ENCODE data around the gene OR6S1. TPM values are rescaled to one million over a fixed set of nuclear protein-coding genes. Genes with fewer than 3 reads are reported as not detected.

The OR6S1 gene
- total RNA-seq, 1 donor from 2014 or later, result not detected

DNA sequence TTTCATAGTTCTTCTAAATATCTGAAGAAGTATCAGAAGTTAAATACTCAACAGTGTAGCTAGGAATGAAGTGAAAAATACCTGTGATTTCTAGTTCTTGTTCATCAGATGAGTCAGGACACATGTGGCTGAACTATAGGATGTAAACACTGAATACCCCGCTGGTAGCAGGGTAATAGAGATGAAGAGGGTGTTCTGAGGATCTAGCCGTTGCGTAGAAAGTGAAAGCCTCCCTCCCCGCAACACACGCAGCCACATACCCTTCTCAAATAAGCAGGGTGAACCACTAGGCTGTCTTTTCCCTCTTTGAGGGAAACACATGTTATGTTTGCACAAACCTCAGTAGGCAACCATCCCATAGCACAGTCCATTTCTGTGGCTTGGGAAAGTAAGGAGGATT, 33.9 kb downstream of the OR6S1 start:
- TF ChIP-seq, protein P1, sequence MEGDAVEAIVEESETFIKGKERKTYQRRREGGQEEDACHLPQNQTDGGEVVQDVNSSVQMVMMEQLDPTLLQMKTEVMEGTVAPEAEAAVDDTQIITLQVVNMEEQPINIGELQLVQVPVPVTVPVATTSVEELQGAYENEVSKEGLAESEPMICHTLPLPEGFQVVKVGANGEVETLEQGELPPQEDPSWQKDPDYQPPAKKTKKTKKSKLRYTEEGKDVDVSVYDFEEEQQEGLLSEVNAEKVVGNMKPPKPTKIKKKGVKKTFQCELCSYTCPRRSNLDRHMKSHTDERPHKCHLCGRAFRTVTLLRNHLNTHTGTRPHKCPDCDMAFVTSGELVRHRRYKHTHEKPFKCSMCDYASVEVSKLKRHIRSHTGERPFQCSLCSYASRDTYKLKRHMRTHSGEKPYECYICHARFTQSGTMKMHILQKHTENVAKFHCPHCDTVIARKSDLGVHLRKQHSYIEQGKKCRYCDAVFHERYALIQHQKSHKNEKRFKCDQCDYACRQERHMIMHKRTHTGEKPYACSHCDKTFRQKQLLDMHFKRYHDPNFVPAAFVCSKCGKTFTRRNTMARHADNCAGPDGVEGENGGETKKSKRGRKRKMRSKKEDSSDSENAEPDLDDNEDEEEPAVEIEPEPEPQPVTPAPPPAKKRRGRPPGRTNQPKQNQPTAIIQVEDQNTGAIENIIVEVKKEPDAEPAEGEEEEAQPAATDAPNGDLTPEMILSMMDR (IDR thresholded peaks at IDR 0.05), result no peak
- TF ChIP-seq POLR2A (IDR thresholded peaks at IDR 0.05) (no peak), POLR2AphosphoS5 (IDR thresholded peaks at IDR 0.05; ENCODE audit: insufficient read depth in 1 of 2, low read depth in 1 of 2) (no peak)
- H3K4me1 ChIP-seq, result peaks cover 9% of the 10 kb centered on the region
- no peaks in the 10 kb centered on the region for H3K9me3 ChIP-seq
- no peak for DNase-seq (ENCODE audit: extremely low spot score in 2 of 2)
- intact Hi-C loops (cut with DNase I), result no loop called here
- H3K27me3 ChIP-seq, result no peaks in the 10 kb centered on the region
- no peak overlapping the region for H3K4me3 ChIP-seq
- H3K36me3 ChIP-seq, result no peaks in the 10 kb centered on the region
- H3K27ac ChIP-seq, result no peak overlapping the region

DNA sequence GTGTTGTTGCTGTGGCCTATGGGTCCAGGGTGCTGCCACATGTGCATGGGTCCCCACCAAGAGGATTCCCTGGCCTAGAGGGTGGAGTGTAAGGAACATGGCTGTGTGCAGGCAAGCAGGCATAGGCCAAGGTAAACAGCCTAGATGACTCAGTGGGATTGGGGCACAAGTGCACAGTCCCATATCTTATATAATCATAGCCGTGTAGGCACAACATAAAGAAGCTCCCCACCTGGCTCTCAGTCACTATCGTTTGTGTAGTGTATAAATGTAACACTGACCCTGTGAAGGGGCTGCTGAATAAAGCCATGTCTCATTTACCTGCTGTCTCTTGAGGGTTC, 34.6 kb downstream of the OR6S1 start:
- DNase-seq (ENCODE audit: extremely low spot score in 2 of 2), result no peak
- H3K4me1 ChIP-seq, result peaks cover 9% of the 10 kb centered on the region
- TF ChIP-seq POLR2A (IDR thresholded peaks at IDR 0.05), result no peak
- TF ChIP-seq POLR2AphosphoS5 (IDR thresholded peaks at IDR 0.05; ENCODE audit: insufficient read depth in 1 of 2, low read depth in 1 of 2), result no peak
- TF ChIP-seq, protein P1 (IDR thresholded peaks at IDR 0.05), result no peak
- no peaks in the 10 kb centered on the region for H3K27me3 ChIP-seq
- H3K4me3 ChIP-seq, result no peak overlapping the region
- no peaks in the 10 kb centered on the region for H3K9me3 ChIP-seq
- H3K36me3 ChIP-seq, result no peaks in the 10 kb centered on the region
- intact Hi-C loops (cut with DNase I), result no loop called here
- no peak overlapping the region for H3K27ac ChIP-seq

DNA sequence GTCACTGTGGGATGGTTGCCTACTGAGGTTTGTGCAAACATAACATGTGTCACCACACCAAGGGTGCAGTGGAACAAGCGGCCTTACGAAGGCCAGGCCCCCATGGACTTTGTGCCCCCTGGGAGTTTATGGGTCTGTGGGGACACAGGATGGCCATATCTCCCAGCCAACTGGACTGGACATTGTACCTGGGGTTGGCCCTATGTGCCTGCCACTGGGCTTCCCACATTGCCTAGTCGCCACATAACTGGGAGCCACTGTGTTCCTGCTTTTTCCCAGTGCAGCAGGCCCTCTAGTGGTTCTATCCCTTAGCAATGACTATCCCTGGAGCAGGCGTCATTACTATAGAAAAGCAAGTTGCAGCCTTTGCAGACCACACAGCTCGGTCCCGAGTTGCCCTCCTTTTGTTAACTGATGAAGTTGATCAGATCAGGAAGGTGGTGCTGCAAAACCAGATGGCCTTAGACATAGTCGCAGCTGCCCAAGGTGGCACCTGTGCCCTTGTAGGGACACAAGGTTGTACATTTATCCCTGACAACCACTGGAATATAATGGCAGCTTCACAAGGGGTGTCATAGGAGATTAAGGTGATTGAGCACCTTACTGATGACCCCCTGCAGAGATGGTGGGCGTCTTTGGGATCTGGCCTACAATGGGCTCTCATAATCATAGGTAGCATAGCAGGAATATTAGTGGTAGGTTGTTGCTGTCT, 35.1 kb downstream of the OR6S1 start:
- H3K4me3 ChIP-seq, result no peak overlapping the region
- peaks cover 9% of the 10 kb centered on the region for H3K4me1 ChIP-seq
- TF ChIP-seq, protein P1 (IDR thresholded peaks at IDR 0.05), result peak in 1 of 3 experiments; percentile 5
- no peak for TF ChIP-seq POLR2A (IDR thresholded peaks at IDR 0.05)
- TF ChIP-seq POLR2AphosphoS5 (IDR thresholded peaks at IDR 0.05; ENCODE audit: insufficient read depth in 1 of 2, low read depth in 1 of 2), result no peak
- no peaks in the 10 kb centered on the region for H3K27me3 ChIP-seq
- no peaks in the 10 kb centered on the region for H3K9me3 ChIP-seq
- no peak overlapping the region for H3K27ac ChIP-seq
- no peak for DNase-seq (ENCODE audit: extremely low spot score in 2 of 2)
- intact Hi-C loops (cut with DNase I), result no loop called here
- no peaks in the 10 kb centered on the region for H3K36me3 ChIP-seq

DNA sequence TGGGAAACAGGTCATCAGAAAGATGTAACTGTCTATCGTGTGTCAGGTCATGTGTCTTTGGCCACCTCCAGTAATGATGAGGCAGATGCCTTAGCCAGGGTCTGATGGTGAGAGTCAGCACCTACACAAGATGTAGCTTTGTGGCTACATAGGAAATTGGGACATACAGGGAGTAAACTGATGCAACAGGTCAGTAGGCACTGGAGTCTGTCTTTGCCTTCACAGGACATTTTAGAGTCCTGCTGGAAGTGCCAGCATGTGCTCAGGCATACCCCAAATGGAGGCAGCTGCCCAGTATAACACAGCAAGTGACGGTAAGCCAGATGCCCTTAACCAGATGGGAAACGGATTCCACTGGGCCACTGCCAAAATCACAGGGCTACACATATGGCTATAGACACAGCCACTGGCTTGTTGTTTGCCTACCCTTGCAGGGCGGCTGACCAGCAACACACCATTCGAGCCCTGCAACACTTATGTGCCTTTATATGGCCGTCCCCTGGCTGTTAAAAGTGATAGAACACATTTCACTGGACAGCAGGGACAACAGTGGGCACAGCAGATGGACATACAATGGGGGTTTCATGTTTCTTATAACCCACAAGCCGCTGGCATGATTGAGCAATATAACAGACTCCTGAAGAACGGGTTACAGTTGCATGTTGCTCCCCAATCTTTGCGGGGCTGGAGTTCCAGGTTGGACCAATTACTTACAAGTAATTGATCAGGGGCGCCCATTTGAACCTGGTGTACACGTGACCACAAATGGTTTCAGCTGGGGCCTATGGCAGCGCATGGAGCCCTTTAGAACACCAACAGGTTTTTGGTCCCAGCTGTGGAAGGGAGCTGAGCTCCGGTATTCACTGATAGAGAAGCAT, 37.4 kb downstream of the OR6S1 start:
- Histone ChIP-seq H3K4me1 (no peaks in the 10 kb centered on the region), H3K4me3 (no peak overlapping the region), H3K9me3 (no peaks in the 10 kb centered on the region), H3K27me3 (no peaks in the 10 kb centered on the region), H3K36me3 (no peaks in the 10 kb centered on the region), H3K27ac (no peak overlapping the region)
- intact Hi-C loops (cut with DNase I), result no loop called here
- DNase-seq (ENCODE audit: extremely low spot score in 2 of 2), result no peak
- TF ChIP-seq POLR2AphosphoS5 (IDR thresholded peaks at IDR 0.05; ENCODE audit: insufficient read depth in 1 of 2, low read depth in 1 of 2) (no peak), POLR2A (IDR thresholded peaks at IDR 0.05) (no peak)
- TF ChIP-seq, protein P1 (IDR thresholded peaks at IDR 0.05), result no peak

DNA sequence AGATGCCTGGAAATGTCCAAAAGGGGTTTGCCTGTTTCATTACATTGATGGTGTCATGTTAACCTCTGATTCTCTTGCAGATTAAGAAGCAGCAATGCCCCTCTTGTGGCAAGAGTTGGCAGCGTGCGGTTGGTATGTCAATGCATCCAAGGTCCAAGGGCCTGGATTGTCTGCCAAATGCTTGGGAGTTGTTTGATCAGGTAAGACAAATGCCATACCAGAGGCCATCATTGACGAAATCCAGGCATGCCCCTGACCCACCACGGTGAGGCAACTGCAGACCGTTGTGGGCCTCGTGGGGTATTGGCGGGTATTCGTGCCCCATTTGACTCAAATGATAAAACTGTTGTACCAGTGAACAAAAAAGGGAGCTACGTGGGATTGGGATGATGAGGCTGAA, 38.9 kb downstream of the OR6S1 start:
- Histone ChIP-seq H3K4me1 (no peaks in the 10 kb centered on the region), H3K27me3 (no peaks in the 10 kb centered on the region), H3K36me3 (no peaks in the 10 kb centered on the region), H3K4me3 (no peak overlapping the region), H3K9me3 (no peaks in the 10 kb centered on the region), H3K27ac (no peak overlapping the region)
- intact Hi-C loops (cut with DNase I), result no loop called here
- TF ChIP-seq POLR2A (IDR thresholded peaks at IDR 0.05), result no peak
- no peak for TF ChIP-seq POLR2AphosphoS5 (IDR thresholded peaks at IDR 0.05; ENCODE audit: insufficient read depth in 1 of 2, low read depth in 1 of 2)
- TF ChIP-seq, protein P1 (IDR thresholded peaks at IDR 0.05), result no peak
- no peak for DNase-seq (ENCODE audit: extremely low spot score in 2 of 2)

Measured in vagina (tissue), 2 donors.